Thoracic aorta (tissue), 2 donors: ENCODE results near the gene S100A4. TPM values are rescaled to one million over a fixed set of nuclear protein-coding genes. Genes with fewer than 3 reads are reported as not detected.

Experiments
- ATAC-seq: fragments of 150-250 bp; one replicate; pipeline ENCODE4 v1.8.0; 2017; ENCODE audit warnings: low read depth; ENCODE audit not compliant: insufficient number of reproducible peaks, low FRiP score
- DNase-seq: peaks from one replicate; pipeline ENCODE4 v3.0.0-alpha.2; 2020; ENCODE audit warnings: low spot score
- H3K27ac ChIP-seq, 2 donors: fragments of 200-600 bp; sonication (generic); 1 replicate in 1 of 2; 2 replicates in 1 of 2; pipeline ENCODE4 v1.5.1; 2016; ENCODE audit warnings: mild to moderate bottlenecking in 2 of 2, moderate library complexity in 2 of 2
- H3K27me3 ChIP-seq: fragments of 200-600 bp; sonication (generic); replicated peaks from 2 replicates; pipeline ENCODE4 v1.6.0; 2016; ENCODE audit warnings: mild to moderate bottlenecking; ENCODE audit not compliant: insufficient read depth
- H3K36me3 ChIP-seq: fragments of 200-600 bp; sonication (generic); one replicate; pipeline ENCODE4 v1.5.1; 2016
- H3K4me1 ChIP-seq, 2 donors: fragments of 200-600 bp; sonication (generic); 1 replicate in 1 of 2; 2 replicates in 1 of 2; pipeline versions ENCODE4 v1.5.1 to v1.6.0; 2016; ENCODE audit warnings: low read depth in 2 of 2, mild to moderate bottlenecking in 1 of 2; ENCODE audit not compliant: control insufficient read depth in 1 of 2
- H3K4me3 ChIP-seq: fragments of 200-600 bp; sonication (generic); 2 replicates; pipeline ENCODE4 v1.5.1; 2016; ENCODE audit warnings: mild to moderate bottlenecking
- H3K9me3 ChIP-seq: fragments of 200-600 bp; sonication (generic); 2 replicates; pipeline ENCODE4 v1.5.1; 2016
- CTCF ChIP-seq: fragments of 200-600 bp; sonication (generic); IDR thresholded peaks from one replicate; pipeline ENCODE4 v1.5.1; 2019; ENCODE audit warnings: antibody characterized with exemption
- total RNA-seq, 2 donors: library from RNA; depleted of rRNA; stranded (reverse); fragments of >200 nt; gene quantifications; one replicate each; pipeline versions ENCODE4 v1.1.0 to v1.2.3, GENCODE V29; 2016

Gene S100A4
- total RNA-seq, 2 donors from 2014 or later: 514 to 1,429 TPM

GRCh38 chr1:153557877-153558276 lies 12.3 kb upstream of the S100A4 start:
- peaks cover 10 to 22% of the 10 kb centered on the region in 2 donors for H3K4me1 ChIP-seq
- DNase-seq: no peak
- H3K36me3 ChIP-seq: no peaks in the 10 kb centered on the region
- no peaks in the 10 kb centered on the region for H3K9me3 ChIP-seq
- ATAC-seq: no peak
- TF ChIP-seq CTCF: no peak
- H3K4me3 ChIP-seq: no peak overlapping the region
- H3K27me3 ChIP-seq: no peaks in the 10 kb centered on the region
- no peak overlapping the region for H3K27ac ChIP-seq

- H3K9me3 ChIP-seq: no peaks in the 10 kb centered on the region
- H3K4me1 ChIP-seq: peaks cover 10 to 22% of the 10 kb centered on the region in 2 donors
- H3K27me3 ChIP-seq: no peaks in the 10 kb centered on the region
- H3K36me3 ChIP-seq: no peaks in the 10 kb centered on the region
- no peak overlapping the region for H3K27ac ChIP-seq
- DNase-seq (no peak), ATAC-seq (no peak)
- no peak overlapping the region for H3K4me3 ChIP-seq
- TF ChIP-seq CTCF: no peak
These were observed 10.7 kb upstream of the S100A4 start for GRCh38 chr1:153556348-153556747.

GRCh38 chr1:153553830-153554541 lies 8.4 kb upstream of the S100A4 start:
- DNase-seq (no peak), ATAC-seq (peak; percentile 59)
- H3K9me3 ChIP-seq: no peaks in the 10 kb centered on the region
- no peak for TF ChIP-seq CTCF
- H3K27me3 ChIP-seq: no peaks in the 10 kb centered on the region
- peak overlapping the region; percentile 84 to 85 for H3K27ac ChIP-seq
- no peak overlapping the region for H3K4me3 ChIP-seq
- H3K36me3 ChIP-seq: no peaks in the 10 kb centered on the region
- peaks cover 21 to 41% of the 10 kb centered on the region in 2 donors for H3K4me1 ChIP-seq

GRCh38 chr1:153553096-153553495 lies 7.5 kb upstream of the S100A4 start:
- H3K9me3 ChIP-seq: no peaks in the 10 kb centered on the region
- TF ChIP-seq CTCF: no peak
- H3K27me3 ChIP-seq: no peaks in the 10 kb centered on the region
- peaks cover 30 to 50% of the 10 kb centered on the region in 2 donors for H3K4me1 ChIP-seq
- H3K36me3 ChIP-seq: no peaks in the 10 kb centered on the region
- DNase-seq: no peak
- no peak for ATAC-seq
- H3K27ac ChIP-seq: peak overlapping the region; percentile 84 to 85
- no peak overlapping the region for H3K4me3 ChIP-seq

- H3K4me1 ChIP-seq: peaks cover 33 to 58% of the 10 kb centered on the region in 2 donors
- H3K27me3 ChIP-seq: no peaks in the 10 kb centered on the region
- ATAC-seq: no peak
- H3K36me3 ChIP-seq: no peaks in the 10 kb centered on the region
- H3K9me3 ChIP-seq: no peaks in the 10 kb centered on the region
- no peak overlapping the region for H3K4me3 ChIP-seq
- H3K27ac ChIP-seq: peak overlapping the region; percentile 13 to 46
- no peak for TF ChIP-seq CTCF
- no peak for DNase-seq
These were observed 6.7 kb upstream of the S100A4 start for GRCh38 chr1:153552335-153552734.
